ENCODE data around the gene VSX1. TPM values are rescaled to one million over a fixed set of nuclear protein-coding genes. Genes with fewer than 3 reads are reported as not detected.

The VSX1 gene
- polyA plus RNA-seq, 1 donor (not counting 4 experiments of a cell fraction or from before 2014, with no cell fraction given) = not detected

DNA sequence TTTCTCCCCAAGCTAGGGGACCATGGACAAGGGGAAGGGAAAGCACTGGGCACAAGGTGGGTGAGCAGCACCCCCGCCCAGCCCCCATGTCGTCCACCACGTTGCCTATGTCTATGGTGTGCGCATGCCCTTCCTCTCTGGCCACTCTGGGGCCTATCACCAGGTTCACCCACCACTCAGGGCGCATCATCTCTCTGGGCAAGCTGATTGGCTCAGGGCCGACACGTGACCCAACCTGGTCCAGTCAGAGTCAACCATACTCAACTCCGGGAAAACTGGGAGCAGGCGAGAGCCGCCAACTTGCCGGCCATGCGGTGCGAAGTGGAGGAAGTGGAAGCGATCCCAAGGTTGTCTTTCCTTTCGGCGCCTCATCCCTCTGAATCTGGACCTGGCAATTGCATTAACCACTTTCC lies 49.9 kb downstream of the VSX1 start:
- dilution Hi-C loops (cut with MboI; ENCODE audit: extremely low pct_ligation_motif_present, low sequenced_read_pairs) = no loop called here
- no peaks in the 10 kb centered on the region for H4K20me1 ChIP-seq (ENCODE audit: control insufficient read depth, extremely low read depth, insufficient read depth, low read length)
- no peaks in the 10 kb centered on the region for H3K79me2 ChIP-seq (ENCODE audit: control insufficient read depth, insufficient read depth, low read length)
- H3K9me3 ChIP-seq (ENCODE audit: control insufficient read depth, low read depth, low read length) = no peaks in the 10 kb centered on the region
- H3K27me3 ChIP-seq (ENCODE audit: control insufficient read depth, extremely low read depth, insufficient read depth, low read length) = peaks cover 8% of the 10 kb centered on the region
- no peak overlapping the region for H3K4me3 ChIP-seq (ENCODE audit: control insufficient read depth in 2 of 3, extremely low read depth in 1 of 3, insufficient read depth in 2 of 3, low read depth in 1 of 3, low read length in 3 of 3)
- H3K9ac ChIP-seq (ENCODE audit: control insufficient read depth, extremely low read depth, insufficient read depth, low read length) = no peak overlapping the region
- H3K36me3 ChIP-seq (ENCODE audit: control insufficient read depth in 2 of 2, extremely low read depth in 1 of 2, insufficient read depth in 2 of 2, low read length in 2 of 2) = no peaks in the 10 kb centered on the region
- TF ChIP-seq EZH2 (IDR thresholded peaks at IDR 0.05; ENCODE audit: low read length) = no peak
- TF ChIP-seq, protein P1, sequence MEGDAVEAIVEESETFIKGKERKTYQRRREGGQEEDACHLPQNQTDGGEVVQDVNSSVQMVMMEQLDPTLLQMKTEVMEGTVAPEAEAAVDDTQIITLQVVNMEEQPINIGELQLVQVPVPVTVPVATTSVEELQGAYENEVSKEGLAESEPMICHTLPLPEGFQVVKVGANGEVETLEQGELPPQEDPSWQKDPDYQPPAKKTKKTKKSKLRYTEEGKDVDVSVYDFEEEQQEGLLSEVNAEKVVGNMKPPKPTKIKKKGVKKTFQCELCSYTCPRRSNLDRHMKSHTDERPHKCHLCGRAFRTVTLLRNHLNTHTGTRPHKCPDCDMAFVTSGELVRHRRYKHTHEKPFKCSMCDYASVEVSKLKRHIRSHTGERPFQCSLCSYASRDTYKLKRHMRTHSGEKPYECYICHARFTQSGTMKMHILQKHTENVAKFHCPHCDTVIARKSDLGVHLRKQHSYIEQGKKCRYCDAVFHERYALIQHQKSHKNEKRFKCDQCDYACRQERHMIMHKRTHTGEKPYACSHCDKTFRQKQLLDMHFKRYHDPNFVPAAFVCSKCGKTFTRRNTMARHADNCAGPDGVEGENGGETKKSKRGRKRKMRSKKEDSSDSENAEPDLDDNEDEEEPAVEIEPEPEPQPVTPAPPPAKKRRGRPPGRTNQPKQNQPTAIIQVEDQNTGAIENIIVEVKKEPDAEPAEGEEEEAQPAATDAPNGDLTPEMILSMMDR (optimal IDR thresholded peaks at IDR 0.05 in 1 of 3, IDR thresholded peaks at IDR 0.05 in 1 of 3, conservative IDR thresholded peaks at IDR 0.05 in 1 of 3; ENCODE audit: extremely low read depth in 1 of 3, insufficient read depth in 2 of 3, low read length in 3 of 3) = no peak
- FAIRE-seq (no peak), DNase-seq (ENCODE audit: low read depth, low spot score) (no peak)
- H3K9me1 ChIP-seq (ENCODE audit: control insufficient read depth, extremely low read depth, insufficient read depth, low read length) = no peaks in the 10 kb centered on the region
- H3K4me1 ChIP-seq (ENCODE audit: control insufficient read depth, extremely low read depth, insufficient read depth, low read length) = peaks cover 6% of the 10 kb centered on the region
- no peak overlapping the region for H3K4me2 ChIP-seq (ENCODE audit: control insufficient read depth, extremely low read depth, insufficient read depth, low read depth, low read length)
- no peak overlapping the region for H3K27ac ChIP-seq (ENCODE audit: control insufficient read depth, insufficient read depth, low read length)
- no peak overlapping the region for H2AFZ ChIP-seq (ENCODE audit: control insufficient read depth, low read length)

GRCh38 chr20:25031241-25031640 lies 50.7 kb downstream of the VSX1 start:
- Histone ChIP-seq H3K9ac (ENCODE audit: control insufficient read depth, extremely low read depth, insufficient read depth, low read length) (no peak overlapping the region), H3K4me1 (ENCODE audit: control insufficient read depth, extremely low read depth, insufficient read depth, low read length) (peaks cover 6% of the 10 kb centered on the region), H4K20me1 (ENCODE audit: control insufficient read depth, extremely low read depth, insufficient read depth, low read length) (no peaks in the 10 kb centered on the region), H3K79me2 (ENCODE audit: control insufficient read depth, insufficient read depth, low read length) (no peaks in the 10 kb centered on the region), H3K4me3 (ENCODE audit: control insufficient read depth in 2 of 3, extremely low read depth in 1 of 3, insufficient read depth in 2 of 3, low read depth in 1 of 3, low read length in 3 of 3) (no peak overlapping the region), H3K27me3 (ENCODE audit: control insufficient read depth, extremely low read depth, insufficient read depth, low read length) (peaks cover 8% of the 10 kb centered on the region), H3K36me3 (ENCODE audit: control insufficient read depth in 2 of 2, extremely low read depth in 1 of 2, insufficient read depth in 2 of 2, low read length in 2 of 2) (no peaks in the 10 kb centered on the region), H3K9me1 (ENCODE audit: control insufficient read depth, extremely low read depth, insufficient read depth, low read length) (no peaks in the 10 kb centered on the region), H3K9me3 (ENCODE audit: control insufficient read depth, low read depth, low read length) (no peaks in the 10 kb centered on the region), H2AFZ (ENCODE audit: control insufficient read depth, low read length) (no peak overlapping the region), H3K4me2 (ENCODE audit: control insufficient read depth, extremely low read depth, insufficient read depth, low read depth, low read length) (no peak overlapping the region), H3K27ac (ENCODE audit: control insufficient read depth, insufficient read depth, low read length) (no peak overlapping the region)
- no peak for TF ChIP-seq EZH2 (IDR thresholded peaks at IDR 0.05; ENCODE audit: low read length)
- TF ChIP-seq, protein P1 (optimal IDR thresholded peaks at IDR 0.05 in 1 of 3, IDR thresholded peaks at IDR 0.05 in 1 of 3, conservative IDR thresholded peaks at IDR 0.05 in 1 of 3; ENCODE audit: extremely low read depth in 1 of 3, insufficient read depth in 2 of 3, low read length in 3 of 3) = no peak
- FAIRE-seq = no peak
- DNase-seq (ENCODE audit: low read depth, low spot score) = no peak
- dilution Hi-C loops (cut with MboI; ENCODE audit: extremely low pct_ligation_motif_present, low sequenced_read_pairs) = no loop called here
